ENCODE results near the gene ATG2A. TPM values are rescaled to one million over a fixed set of nuclear protein-coding genes. Genes with fewer than 3 reads are reported as not detected.
A peak's percentile ranks its signal among the peaks of the same experiment; 100 is the strongest.

ATG2A gene
- total RNA-seq, 1 donor = 12.1 TPM

GRCh38 chr11:64883575-64883974 is 33.4 kb downstream of the ATG2A start:
- no peak for DNase-seq (ENCODE audit: low read depth)
- TF ChIP-seq, protein P1, sequence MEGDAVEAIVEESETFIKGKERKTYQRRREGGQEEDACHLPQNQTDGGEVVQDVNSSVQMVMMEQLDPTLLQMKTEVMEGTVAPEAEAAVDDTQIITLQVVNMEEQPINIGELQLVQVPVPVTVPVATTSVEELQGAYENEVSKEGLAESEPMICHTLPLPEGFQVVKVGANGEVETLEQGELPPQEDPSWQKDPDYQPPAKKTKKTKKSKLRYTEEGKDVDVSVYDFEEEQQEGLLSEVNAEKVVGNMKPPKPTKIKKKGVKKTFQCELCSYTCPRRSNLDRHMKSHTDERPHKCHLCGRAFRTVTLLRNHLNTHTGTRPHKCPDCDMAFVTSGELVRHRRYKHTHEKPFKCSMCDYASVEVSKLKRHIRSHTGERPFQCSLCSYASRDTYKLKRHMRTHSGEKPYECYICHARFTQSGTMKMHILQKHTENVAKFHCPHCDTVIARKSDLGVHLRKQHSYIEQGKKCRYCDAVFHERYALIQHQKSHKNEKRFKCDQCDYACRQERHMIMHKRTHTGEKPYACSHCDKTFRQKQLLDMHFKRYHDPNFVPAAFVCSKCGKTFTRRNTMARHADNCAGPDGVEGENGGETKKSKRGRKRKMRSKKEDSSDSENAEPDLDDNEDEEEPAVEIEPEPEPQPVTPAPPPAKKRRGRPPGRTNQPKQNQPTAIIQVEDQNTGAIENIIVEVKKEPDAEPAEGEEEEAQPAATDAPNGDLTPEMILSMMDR (IDR thresholded peaks at IDR 0.05; ENCODE audit: insufficient read depth, low read depth, low read length) = no peak
- no peak overlapping the region for H3K4me3 ChIP-seq (ENCODE audit: low read depth, low read length)

GRCh38 chr11:64882243-64882642 is 34.8 kb downstream of the ATG2A start:
- no peak overlapping the region for H3K4me3 ChIP-seq (ENCODE audit: low read depth, low read length)
- TF ChIP-seq, protein P1 (IDR thresholded peaks at IDR 0.05; ENCODE audit: insufficient read depth, low read depth, low read length) = no peak
- no peak for DNase-seq (ENCODE audit: low read depth)

DNA sequence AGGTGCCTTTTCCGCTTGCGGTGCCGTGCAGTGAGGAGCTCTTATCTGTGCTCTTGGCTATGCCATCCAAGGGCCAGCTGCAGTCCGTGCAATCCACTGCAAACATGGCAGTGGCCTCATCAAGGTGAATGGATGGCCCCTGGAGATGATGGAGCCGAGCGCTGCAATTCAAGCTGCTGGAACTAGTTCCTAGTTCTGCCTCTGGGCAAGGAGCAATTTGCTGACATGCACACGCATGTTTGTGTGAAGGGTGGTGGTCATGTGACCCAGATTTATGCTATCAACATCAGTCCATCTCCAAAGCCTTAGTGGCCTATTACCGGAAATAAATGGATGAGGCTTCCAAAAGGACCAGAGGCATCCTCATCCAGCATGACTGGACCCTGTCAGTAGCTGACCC is 35.5 kb downstream of the ATG2A start:
- TF ChIP-seq, protein P1 (IDR thresholded peaks at IDR 0.05; ENCODE audit: insufficient read depth, low read depth, low read length) = no peak
- no peak for DNase-seq (ENCODE audit: low read depth)
- no peak overlapping the region for H3K4me3 ChIP-seq (ENCODE audit: low read depth, low read length)

DNA sequence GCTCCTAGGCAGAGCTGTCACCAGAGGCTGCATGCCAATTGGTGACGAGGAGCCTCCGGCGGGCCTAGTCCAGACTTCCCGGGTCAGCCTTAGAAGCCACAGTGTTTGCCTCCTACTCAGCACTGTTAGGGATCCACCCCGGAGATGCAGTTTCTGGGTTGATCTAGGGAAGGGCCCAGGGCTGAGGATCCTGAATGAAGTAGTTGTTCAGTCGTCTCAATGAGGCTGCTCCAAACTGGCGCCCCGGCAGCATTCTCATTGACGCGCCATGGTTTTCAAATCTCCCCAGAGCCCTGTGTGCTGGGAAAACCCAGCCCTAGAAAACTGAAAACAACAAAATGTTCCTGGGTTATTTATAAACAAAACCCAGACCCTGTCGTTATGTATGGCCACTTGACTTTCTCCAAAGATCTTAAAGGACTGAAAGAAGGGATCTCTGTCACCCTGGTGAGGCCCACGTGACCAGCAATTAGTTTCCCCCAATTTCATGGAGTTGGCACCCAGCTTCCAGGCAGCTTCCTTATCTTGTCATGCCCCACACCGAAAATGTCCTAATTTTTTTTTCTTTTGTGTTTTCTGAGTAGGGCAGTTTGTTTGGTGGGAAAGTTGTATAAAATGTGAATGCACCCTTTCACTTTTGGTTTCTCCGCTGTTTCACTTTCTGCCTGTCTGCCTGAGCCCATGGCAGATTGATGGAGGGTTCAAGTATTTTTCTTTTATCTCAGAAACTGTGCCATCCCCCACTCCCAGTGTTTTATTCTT is 36.6 kb downstream of the ATG2A start:
- no peak overlapping the region for H3K4me3 ChIP-seq (ENCODE audit: low read depth, low read length)
- TF ChIP-seq, protein P1 (IDR thresholded peaks at IDR 0.05; ENCODE audit: insufficient read depth, low read depth, low read length) = no peak
- DNase-seq (ENCODE audit: low read depth) = no peak

- H3K4me3 ChIP-seq (ENCODE audit: low read depth, low read length) = peak overlapping the region; percentile 69
- DNase-seq (ENCODE audit: low read depth) = no peak
- TF ChIP-seq, protein P1 (IDR thresholded peaks at IDR 0.05; ENCODE audit: insufficient read depth, low read depth, low read length) = no peak
Measured at GRCh38 chr11:64879244-64879900, 37.6 kb downstream of the ATG2A start.

- peak within 1 kb of the TSS; percentile 97 for H3K4me3 ChIP-seq (ENCODE audit: low read depth, low read length)
Measured at GRCh38 chr11:64878494-64879243, 38.3 kb downstream of the ATG2A start, which contains the start of gene EHD1. EHD1 (minus strand) TSS chr11:64878621; CDS start chr11:64878464, 157 bp downstream.

More at GRCh38 chr11:64878494-64879243, 38.3 kb downstream of the ATG2A start, which contains the start of gene EHD1:
- peak; percentile 97 for DNase-seq (ENCODE audit: low read depth)
- TF ChIP-seq, protein P1 (IDR thresholded peaks at IDR 0.05; ENCODE audit: insufficient read depth, low read depth, low read length) = peak; percentile 48
